Astrocyte (in vitro differentiated cells and primary cell): ENCODE data around the gene FHIT. TPM values are rescaled to one million over a fixed set of nuclear protein-coding genes. Genes with fewer than 3 reads are reported as not detected.

Experiments used
- DNase-seq: peaks from one replicate; pipeline ENCODE4 v3.0.0-alpha.2; 2010; ENCODE audit warnings: low read depth
- FAIRE-seq: peaks from 2 replicates; lab custom pipeline; 2011; peaks lifted over from hg19 to GRCh38; lab: Jason Lieb, UNC
- H2AFZ ChIP-seq: 2 replicates; pipeline ENCODE4 v1.6.0; 2012; ENCODE audit warnings: low read depth, low read length, inconsistent platforms
- H3K27ac ChIP-seq: 2 replicates; pipeline ENCODE4 v1.5.1; 2011; ENCODE audit warnings: low read depth, low read length, inconsistent platforms
- H3K27me3 ChIP-seq: 2 replicates; pipeline ENCODE4 v1.6.0; 2011; ENCODE audit warnings: low read length, inconsistent platforms; ENCODE audit not compliant: insufficient read depth
- H3K36me3 ChIP-seq: 2 replicates; pipeline ENCODE4 v1.5.1; 2011; ENCODE audit warnings: low read length, inconsistent platforms; ENCODE audit not compliant: insufficient read depth
- H3K4me1 ChIP-seq: 2 replicates; pipeline ENCODE4 v1.5.1; 2011; ENCODE audit warnings: low read length, inconsistent platforms; ENCODE audit not compliant: insufficient read depth
- H3K4me2 ChIP-seq: 2 replicates; pipeline ENCODE4 v1.6.0; 2012; ENCODE audit warnings: low read length, inconsistent platforms
- H3K4me3 ChIP-seq: 2 replicates; pipeline ENCODE4 v1.5.1; 2011; ENCODE audit warnings: low read depth, mild to moderate bottlenecking, low read length, inconsistent platforms; ENCODE audit not compliant: insufficient read depth
- H3K79me2 ChIP-seq: 2 replicates; pipeline ENCODE4 v1.6.0; 2012; ENCODE audit warnings: mild to moderate bottlenecking, low read length, inconsistent platforms; ENCODE audit not compliant: insufficient read depth
- H3K9ac ChIP-seq: 2 replicates; pipeline ENCODE4 v1.6.0; 2012; ENCODE audit warnings: mild to moderate bottlenecking, low read length, inconsistent platforms
- H3K9me3 ChIP-seq: 2 replicates; pipeline ENCODE4 v1.5.1; 2012; ENCODE audit warnings: low read depth, mild to moderate bottlenecking, low read length, inconsistent platforms; ENCODE audit not compliant: insufficient read depth
- H4K20me1 ChIP-seq: 2 replicates; pipeline ENCODE4 v1.6.0; 2012; ENCODE audit warnings: low read length, inconsistent platforms; ENCODE audit not compliant: insufficient read depth
- H3K27ac Mint-ChIP-seq: one replicate; pipeline ENCODE4 v1.8.0; 2021; ENCODE audit warnings: mild to moderate bottlenecking, mixed read lengths; ENCODE audit not compliant: unreplicated experiment
- H3K27me3 Mint-ChIP-seq: one replicate; pipeline ENCODE4 v1.8.0; 2021; ENCODE audit warnings: low read depth, mixed read lengths; ENCODE audit not compliant: unreplicated experiment
- H3K36me3 Mint-ChIP-seq: one replicate; pipeline ENCODE4 v1.8.0; 2021; ENCODE audit warnings: low read depth, mixed read lengths; ENCODE audit not compliant: unreplicated experiment
- H3K4me1 Mint-ChIP-seq: one replicate; pipeline ENCODE4 v1.8.0; 2021; ENCODE audit warnings: low read depth, mixed read lengths; ENCODE audit not compliant: unreplicated experiment
- H3K4me3 Mint-ChIP-seq: one replicate; pipeline ENCODE4 v1.8.0; 2021; ENCODE audit warnings: mild to moderate bottlenecking, moderate library complexity, mixed read lengths; ENCODE audit not compliant: unreplicated experiment
- H3K9me3 Mint-ChIP-seq: one replicate; pipeline ENCODE4 v1.8.0; 2021; ENCODE audit warnings: mild to moderate bottlenecking, mixed read lengths; ENCODE audit not compliant: unreplicated experiment
- EZH2 ChIP-seq: IDR thresholded peaks from 2 replicates; pipeline ENCODE4 v1.6.1; 2012; ENCODE audit warnings: mild to moderate bottlenecking, low read length, inconsistent platforms; ENCODE audit not compliant: insufficient read depth
- total RNA-seq: library from RNA; stranded (reverse); gene quantifications from 2 replicates; pipeline ENCODE4 v1.2.1, GENCODE V29; 2021
- TF ChIP-seq, protein P1 (sequence below): IDR thresholded peaks from 2 replicates; pipeline ENCODE4 v1.5.1; 2011; ENCODE audit warnings: low read depth, mild to moderate bottlenecking, inconsistent platforms, low read length, moderate library complexity; ENCODE audit not compliant: insufficient read depth

Gene FHIT
- total RNA-seq, 1 donor from 2014 or later = 6.7 TPM

DNA sequence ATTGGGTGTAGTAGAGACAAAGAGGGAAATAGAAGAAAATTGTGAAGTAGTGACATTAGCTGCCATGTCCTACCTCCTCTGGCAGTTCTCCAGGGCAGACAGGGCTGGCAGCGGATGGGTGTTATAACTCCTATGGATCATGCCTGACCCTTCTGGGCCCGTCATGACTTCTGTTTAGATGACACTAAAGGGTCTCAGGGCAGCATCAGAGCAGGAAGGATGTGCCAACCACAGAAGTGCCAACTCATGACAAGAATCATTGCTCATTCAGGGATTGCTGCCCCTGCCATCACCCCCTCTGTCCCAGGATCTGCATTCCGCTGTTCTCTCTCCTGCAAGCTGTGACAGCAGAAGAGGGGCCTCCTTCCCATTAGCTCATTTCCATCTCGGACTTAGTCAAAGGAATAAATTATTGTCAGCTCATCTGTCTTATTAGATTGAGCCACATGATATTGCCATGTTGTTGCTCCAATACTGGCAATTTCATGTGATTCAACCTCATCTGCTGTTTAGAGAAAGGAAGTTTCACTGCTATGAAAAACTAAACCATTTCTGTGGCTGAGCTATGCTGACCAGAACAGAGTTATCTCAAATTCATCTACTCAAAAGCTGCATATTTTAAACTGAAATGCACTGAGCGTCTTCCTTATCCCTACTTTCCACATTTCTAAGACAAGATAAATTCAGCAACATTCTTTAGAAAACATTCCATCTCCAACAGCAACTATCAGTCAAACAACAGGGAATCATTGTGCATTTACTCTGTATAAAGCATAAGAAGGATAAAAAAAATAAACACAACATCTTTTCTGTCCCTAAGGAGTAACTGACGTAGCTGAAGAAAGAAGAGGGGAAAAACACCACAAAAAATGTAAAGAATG lies 271.6 kb downstream of the FHIT start:
- Mint-ChIP-seq H3K27me3 (no peaks in the 10 kb centered on the region), H3K4me3 (no peak overlapping the region), H3K9me3 (peaks cover 5% of the 10 kb centered on the region), H3K36me3 (peaks cover 3% of the 10 kb centered on the region), H3K27ac (peak overlapping the region; percentile 30), H3K4me1 (peaks cover 8% of the 10 kb centered on the region)
- H3K27me3 ChIP-seq = no peaks in the 10 kb centered on the region
- no peaks in the 10 kb centered on the region for H4K20me1 ChIP-seq
- no peaks in the 10 kb centered on the region for H3K36me3 ChIP-seq
- DNase-seq (peak; percentile 64), FAIRE-seq (no peak)
- H3K27ac ChIP-seq = no peak overlapping the region
- H2AFZ ChIP-seq = no peak overlapping the region
- no peak overlapping the region for H3K9ac ChIP-seq
- H3K4me2 ChIP-seq = peak overlapping the region; percentile 18
- H3K79me2 ChIP-seq = no peaks in the 10 kb centered on the region
- H3K9me3 ChIP-seq = peaks cover 5% of the 10 kb centered on the region
- H3K4me1 ChIP-seq = no peaks in the 10 kb centered on the region
- H3K4me3 ChIP-seq = no peak overlapping the region
- TF ChIP-seq EZH2 = no peak
- TF ChIP-seq, protein P1, sequence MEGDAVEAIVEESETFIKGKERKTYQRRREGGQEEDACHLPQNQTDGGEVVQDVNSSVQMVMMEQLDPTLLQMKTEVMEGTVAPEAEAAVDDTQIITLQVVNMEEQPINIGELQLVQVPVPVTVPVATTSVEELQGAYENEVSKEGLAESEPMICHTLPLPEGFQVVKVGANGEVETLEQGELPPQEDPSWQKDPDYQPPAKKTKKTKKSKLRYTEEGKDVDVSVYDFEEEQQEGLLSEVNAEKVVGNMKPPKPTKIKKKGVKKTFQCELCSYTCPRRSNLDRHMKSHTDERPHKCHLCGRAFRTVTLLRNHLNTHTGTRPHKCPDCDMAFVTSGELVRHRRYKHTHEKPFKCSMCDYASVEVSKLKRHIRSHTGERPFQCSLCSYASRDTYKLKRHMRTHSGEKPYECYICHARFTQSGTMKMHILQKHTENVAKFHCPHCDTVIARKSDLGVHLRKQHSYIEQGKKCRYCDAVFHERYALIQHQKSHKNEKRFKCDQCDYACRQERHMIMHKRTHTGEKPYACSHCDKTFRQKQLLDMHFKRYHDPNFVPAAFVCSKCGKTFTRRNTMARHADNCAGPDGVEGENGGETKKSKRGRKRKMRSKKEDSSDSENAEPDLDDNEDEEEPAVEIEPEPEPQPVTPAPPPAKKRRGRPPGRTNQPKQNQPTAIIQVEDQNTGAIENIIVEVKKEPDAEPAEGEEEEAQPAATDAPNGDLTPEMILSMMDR = no peak

DNA sequence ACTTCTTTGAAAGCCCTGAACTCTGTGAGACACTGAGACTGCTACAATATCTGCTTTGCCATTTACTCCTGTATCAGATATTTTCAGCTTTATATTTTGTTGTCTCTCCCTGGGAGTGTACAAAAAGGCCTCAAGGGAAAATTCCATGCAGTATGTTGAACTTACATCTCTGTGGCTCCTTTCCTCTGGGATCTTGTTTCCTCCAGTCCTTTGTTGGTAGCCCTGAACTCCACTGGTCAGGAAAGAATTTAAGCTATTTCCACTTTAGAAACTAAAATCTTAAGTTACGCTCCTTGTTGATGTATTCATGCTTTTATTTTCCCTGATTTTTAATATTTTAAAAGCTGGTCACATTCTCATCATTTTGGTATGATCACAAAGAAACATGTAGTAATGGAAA lies 277.9 kb downstream of the FHIT start:
- H3K36me3 Mint-ChIP-seq = peaks cover 5% of the 10 kb centered on the region

More for the DNA sequence above, 277.9 kb downstream of the FHIT start:
- no peaks in the 10 kb centered on the region for H3K4me1 ChIP-seq
- no peaks in the 10 kb centered on the region for H3K36me3 ChIP-seq
- FAIRE-seq (no peak), DNase-seq (no peak)
- no peak overlapping the region for H3K9ac ChIP-seq
- TF ChIP-seq, protein P1 = no peak
- no peak for TF ChIP-seq EZH2
- H3K27ac ChIP-seq = no peak overlapping the region
- no peak overlapping the region for H2AFZ ChIP-seq
- H3K27me3 ChIP-seq = no peaks in the 10 kb centered on the region
- H3K79me2 ChIP-seq = no peaks in the 10 kb centered on the region
- Mint-ChIP-seq H3K4me1 (no peaks in the 10 kb centered on the region), H3K27me3 (no peaks in the 10 kb centered on the region), H3K9me3 (peaks cover 6% of the 10 kb centered on the region), H3K27ac (no peak overlapping the region), H3K4me3 (no peak overlapping the region)
- no peaks in the 10 kb centered on the region for H3K9me3 ChIP-seq
- H3K4me2 ChIP-seq = no peak overlapping the region
- no peak overlapping the region for H3K4me3 ChIP-seq
- H4K20me1 ChIP-seq = no peaks in the 10 kb centered on the region
